Measurements from ENCODE around the gene TMEM38A.

DNA sequence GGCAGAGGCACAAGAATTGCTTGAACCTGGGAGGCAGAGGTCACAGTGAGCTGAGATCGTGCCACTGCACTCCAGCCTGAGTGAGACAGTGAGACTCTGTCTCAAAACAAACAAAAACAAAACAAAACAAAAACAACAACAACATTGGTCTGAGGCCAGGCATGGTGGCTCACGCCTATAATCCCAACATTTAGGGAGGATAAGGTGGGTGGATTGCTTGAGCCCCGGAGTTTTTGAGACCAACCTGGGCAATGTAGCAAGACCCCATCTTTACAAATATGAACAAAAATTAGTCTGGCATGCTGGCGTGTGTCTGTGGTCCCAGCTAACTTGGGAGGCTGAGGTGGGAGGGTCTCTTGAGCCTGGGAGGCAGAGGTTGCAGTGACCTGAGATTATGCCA, 42.7 kb downstream of the TMEM38A start:
- TF ChIP-seq, protein P1, sequence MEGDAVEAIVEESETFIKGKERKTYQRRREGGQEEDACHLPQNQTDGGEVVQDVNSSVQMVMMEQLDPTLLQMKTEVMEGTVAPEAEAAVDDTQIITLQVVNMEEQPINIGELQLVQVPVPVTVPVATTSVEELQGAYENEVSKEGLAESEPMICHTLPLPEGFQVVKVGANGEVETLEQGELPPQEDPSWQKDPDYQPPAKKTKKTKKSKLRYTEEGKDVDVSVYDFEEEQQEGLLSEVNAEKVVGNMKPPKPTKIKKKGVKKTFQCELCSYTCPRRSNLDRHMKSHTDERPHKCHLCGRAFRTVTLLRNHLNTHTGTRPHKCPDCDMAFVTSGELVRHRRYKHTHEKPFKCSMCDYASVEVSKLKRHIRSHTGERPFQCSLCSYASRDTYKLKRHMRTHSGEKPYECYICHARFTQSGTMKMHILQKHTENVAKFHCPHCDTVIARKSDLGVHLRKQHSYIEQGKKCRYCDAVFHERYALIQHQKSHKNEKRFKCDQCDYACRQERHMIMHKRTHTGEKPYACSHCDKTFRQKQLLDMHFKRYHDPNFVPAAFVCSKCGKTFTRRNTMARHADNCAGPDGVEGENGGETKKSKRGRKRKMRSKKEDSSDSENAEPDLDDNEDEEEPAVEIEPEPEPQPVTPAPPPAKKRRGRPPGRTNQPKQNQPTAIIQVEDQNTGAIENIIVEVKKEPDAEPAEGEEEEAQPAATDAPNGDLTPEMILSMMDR (IDR thresholded peaks at IDR 0.05) = no peak
- TF ChIP-seq POLR2A (IDR thresholded peaks at IDR 0.05) = no peak

All from uterus (tissue), 2 donors.